ENCODE data around the gene S100B.
"Not testable (repeated sequence)": the region's sequence is repeated elsewhere in the genome, so short reads cannot be mapped to it uniquely, and the experiment has no call there.

The S100B gene

DNA sequence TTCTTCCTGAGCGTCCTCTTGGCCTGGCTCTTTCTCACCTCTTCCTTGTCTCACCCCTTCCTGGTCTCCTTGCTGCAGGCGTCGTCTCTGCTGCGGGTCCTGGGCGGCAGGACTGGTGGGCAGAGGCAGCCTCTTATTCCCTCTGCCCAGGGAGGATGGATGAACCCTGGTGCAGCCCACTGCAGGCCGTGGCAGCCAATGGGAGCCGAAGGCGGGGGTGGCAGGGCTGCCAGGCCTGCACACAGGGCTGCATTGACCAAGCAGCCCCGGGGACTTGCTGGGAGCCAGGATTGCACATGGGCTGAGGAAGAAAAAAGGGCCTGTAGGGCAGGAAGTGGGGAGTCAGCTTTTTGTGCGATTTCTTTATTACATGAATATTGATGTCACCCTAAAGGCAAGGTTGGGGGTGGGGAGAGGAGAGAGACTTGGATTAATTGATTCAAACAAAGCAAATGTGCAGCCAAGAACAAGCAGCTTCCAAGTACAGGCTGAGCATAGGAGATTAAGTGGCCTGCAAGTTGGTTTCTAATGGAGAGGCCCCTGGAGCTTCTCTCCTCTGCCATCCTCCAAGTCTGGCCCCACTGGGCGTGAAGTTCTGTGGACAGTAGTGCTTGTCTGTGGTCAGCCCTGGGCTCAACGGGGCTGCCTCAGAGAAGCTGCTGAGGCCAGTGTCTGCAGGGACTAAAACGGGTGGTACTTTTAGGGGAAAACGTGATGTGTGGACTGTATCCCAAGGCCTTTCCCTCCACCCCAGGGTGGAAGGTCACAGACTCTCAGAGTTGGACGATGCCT is at the start of gene S100B:
Gene S100B, minus strand, starts transcription at position 108 of the 792 bp plus-strand sequence. CDS start 2,667 bp downstream, outside the sequence.
- DNase-seq (ENCODE audit: low spot score), result peak; percentile 28

DNA sequence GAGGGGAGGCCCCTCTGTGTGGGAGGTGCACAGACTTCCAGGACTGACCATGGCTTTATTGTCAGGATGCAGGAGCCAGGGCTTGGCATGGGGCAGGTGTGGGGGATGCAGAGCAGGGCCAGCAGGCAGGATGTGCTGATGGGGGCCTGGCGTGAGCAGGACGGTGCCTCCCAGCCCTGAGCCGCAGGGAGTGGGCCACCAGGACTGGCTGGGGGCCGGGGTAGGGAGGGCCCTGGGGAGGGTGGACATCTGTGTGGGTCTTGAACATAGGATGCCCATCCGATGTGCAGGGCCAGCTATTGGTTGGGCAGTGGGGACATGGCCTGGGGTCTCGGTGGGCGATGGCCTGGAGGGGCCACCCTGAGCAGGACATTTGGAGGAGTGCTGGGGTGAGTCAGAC is 46.2 kb upstream of the S100B start:
- DNase-seq (ENCODE audit: low spot score), result no peak

DNA sequence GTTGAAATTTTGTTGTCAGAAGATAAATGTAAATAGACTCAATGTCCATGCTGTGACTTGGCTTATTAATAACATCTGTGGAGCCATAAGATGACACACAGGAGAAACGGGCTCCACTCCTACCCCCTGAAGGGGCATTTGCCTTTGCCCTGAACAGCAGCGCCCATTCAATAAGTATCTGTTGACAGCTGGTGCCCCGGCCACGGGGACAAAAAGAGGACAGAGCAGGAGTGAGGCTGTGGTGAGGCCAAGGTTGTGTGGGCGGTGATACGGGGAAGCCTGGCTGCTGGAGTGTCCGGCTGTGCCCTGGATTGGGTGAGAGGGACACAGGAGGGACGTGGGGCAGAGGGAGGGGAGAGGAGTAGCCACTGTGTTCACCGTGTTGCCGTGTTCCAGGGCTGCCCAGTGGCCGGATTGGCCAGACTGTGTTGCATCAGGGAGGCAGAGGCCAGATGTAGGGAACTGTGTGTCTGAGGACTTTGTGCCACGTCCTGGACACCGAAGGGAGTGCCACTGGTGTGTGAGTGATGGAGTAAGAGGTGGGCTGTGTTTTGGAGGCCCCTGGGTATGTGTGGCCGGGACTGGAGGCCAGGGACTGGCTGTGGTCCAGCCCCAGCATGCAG is 45.7 kb upstream of the S100B start:
- DNase-seq (ENCODE audit: low spot score), result no peak

DNA sequence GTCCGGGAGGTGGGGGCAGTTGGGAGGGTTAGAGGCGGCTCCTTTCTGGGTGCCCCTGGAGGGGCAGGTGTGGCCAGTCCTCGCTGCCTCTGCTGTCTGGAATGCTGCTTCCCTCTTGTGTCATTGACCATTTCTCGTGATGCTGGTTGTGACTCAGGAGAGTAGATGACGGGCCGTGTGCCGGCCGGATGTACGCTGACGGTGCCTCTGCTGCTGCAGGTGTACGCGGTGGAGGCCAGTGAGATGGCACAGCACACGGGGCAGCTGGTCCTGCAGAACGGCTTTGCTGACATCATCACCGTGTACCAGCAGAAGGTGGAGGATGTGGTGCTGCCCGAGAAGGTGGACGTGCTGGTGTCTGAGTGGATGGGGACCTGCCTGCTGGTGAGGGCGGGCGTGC is 44.5 kb upstream of the S100B start:
- DNase-seq (ENCODE audit: low spot score), result no peak

DNA sequence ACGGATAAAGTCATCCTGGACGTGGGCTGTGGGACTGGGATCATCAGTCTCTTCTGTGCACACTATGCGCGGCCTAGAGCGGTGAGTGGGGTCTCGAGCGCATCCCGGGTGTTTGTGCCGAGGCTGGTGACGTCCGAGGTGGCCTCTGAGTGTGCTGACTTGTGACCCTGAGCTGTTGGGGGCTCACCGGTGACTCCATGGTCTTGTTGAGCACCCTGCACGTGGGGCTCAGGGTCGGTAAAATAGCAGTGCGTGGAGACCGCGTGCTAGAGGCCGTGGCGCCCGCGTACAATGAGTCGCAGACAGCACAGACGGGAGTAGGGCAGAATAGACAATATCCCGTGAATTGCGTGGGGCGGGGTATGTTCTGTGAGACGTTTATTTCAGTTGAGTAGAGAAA is 43.7 kb upstream of the S100B start:
- DNase-seq (ENCODE audit: low spot score), result no peak

DNA sequence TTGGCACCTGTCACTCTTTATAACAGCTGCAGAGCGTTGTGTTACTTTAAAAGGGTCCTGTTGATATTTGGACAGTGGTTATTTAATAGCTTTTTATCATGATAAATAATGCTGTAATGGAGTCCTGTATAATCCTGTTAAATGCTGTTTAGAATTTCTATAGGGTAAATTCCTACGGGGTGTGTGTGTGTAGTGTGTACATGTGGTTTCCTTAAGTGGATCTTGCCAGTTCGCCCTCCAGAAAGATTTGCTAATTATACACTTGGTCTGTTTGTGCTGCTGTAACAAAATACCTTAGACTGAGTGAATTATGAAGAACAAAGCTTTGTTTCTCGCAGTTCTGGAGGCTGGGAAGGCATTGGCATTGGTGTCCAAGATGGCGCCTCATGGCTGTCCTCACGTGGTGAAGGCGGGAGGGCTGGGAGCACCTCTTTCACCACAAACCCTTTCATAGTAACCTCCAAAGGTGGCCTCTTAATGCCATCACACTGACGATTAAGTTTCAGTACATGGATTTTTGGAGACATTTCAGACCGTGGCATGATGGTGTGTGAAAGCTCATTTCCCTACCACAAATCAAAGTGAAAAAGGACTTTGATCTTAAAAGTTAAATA is 41.8 kb upstream of the S100B start:
- DNase-seq (ENCODE audit: low spot score), result no peak

DNA sequence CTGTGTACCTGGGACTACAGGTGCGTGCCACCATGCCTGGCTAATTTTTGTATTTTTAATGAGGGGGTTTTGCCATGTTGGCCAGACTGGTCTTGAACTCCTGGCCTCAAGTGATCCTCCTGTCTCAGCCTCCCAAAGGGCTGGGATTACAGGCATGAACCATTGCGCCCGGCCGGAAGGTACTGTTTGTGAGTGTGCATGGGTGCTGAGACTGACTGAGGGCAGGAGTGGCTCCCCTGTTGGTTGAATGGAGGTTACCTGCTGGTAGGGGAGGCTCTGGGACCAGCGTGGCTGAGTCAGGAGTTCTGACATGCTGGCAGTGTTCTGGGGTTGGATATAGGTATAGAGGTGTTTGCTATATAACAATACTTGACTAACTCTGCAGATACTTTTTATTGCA is 41.0 kb upstream of the S100B start:
- DNase-seq (ENCODE audit: low spot score), result no peak

DNA sequence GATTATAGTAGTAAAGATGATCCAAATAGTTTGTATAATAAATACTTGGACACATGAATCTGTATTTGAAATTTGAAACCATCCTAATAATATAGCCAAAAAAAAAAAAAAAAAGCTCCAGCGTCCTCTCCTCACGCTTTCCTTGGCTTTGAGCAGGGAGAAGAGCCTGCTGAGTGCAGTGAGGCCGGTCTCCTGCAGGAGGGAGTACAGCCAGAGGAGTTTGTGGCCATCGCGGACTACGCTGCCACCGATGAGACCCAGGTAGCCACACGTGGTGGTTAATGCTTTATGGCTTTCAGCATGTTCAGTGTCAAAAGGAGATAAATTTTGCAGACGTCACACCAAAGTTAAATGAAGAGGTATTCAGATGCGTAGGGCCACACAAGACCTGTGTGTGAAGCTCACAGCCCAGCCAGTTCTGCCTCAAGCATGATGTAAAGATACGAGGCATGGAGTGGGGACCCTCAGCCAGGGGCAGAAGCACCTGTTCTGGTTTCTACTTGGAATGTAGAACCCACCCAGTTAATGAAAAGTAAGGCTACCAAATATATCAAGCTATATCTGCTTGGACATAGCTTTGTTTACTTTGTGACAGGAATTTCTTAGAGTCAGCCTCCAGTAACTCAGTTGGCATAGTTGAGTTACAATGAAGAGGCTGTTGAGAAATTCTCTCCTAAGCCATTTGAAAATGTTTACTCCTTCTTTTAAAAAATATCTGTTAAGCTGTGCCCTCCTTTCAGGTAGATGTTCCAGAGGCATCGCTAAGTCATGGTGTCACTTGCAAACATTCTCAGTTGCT is 38.7 kb upstream of the S100B start:
- DNase-seq (ENCODE audit: low spot score), result no peak

DNA sequence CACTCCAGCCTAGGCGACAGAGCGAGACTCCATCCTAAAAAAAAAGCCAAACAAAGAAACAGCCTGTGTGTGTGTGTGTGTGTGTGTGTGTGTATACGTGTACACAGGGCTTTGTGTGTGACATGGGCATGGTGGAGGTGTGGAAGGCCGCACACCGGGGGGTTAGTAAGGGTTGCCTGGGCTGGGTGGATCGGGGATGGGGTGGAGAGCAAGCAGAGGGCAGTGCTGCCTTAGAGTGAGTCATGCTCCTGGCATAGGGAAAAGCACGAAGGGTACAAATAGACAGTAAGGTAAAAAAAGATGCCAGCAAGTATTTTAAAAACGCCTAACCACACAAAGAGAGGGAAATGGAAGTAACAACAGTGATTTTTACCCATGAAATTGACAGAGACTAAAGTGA is 36.8 kb upstream of the S100B start:
- DNase-seq (ENCODE audit: low spot score), result no peak

DNA sequence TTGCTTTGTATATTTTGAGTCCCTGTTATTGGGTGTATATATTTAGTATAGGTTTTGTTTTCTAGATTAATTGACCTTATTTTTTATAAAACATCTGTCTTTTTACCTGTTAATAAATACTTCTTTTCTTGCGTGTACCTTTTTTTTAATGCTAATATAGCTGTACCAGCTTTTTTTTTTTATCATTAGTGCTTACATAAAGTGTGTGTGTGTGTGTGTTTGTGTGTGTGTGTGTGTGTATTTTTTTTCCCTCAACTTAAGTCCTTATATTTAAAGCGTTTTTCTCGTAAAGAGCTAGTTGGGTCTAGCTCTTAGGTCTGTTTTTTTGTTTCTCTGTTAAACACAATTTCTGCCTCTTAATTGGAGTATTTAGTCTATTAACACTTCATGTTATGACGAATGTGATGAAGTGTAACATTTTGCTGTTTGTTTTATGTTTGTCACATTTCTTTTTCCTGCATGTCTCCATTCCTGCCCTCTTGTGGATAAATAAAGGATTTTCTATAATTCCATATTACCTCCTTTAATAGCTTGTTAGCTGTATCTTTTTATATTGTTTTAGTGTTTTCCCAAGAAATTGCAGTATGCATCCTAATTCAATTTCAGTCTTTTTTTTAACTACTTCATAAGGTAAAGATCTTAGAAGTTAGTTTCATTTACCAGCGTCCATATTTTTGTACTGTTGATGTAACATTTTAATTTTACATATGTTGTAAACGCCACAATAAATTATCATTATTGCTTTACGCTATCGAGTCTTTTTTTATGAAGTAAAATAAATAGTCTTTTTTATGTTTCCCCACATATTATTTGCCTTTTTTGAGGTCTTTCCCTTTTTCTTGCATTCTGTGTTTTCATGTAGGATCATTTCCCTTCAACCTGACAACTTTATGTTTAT is 34.9 kb upstream of the S100B start:
- DNase-seq (ENCODE audit: low spot score), result peak; percentile 17

DNA sequence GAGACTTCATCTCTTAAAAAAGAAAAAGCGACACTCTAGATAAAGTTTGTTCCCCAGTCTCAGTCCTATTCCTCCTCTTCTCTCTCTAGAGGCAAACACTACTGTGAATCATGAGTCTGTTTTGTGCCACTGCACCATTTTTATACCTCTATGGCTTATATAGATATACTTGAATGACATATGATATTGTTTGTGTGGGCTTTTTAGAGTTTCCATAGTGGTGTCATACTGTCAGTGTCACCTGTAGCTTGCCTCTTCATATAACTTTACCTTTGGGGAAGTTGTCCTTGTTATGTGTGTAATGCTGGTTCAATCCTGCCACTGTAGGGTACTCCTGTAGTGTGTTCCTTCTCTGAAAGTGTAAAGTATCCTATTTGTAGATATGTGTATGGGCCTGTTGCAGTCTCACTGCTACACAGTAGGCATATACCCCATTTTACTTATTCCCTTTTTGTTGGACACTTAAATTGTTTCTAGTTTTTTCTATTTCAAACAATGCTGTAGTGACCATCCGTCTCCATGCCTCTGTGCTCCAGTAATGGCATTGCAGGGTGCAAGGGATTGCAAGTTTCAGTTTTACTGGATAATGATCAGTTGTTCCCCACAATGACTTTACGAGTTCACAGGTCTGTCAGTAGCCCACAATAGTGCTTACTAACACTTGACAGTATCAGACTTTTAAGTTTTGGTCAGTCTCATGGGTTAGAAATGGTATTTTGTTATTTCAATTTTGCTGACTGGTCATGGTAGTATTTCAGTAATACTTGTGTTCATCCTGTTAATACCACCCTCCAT is 33.3 kb upstream of the S100B start:
- DNase-seq (ENCODE audit: low spot score), result no peak

DNA sequence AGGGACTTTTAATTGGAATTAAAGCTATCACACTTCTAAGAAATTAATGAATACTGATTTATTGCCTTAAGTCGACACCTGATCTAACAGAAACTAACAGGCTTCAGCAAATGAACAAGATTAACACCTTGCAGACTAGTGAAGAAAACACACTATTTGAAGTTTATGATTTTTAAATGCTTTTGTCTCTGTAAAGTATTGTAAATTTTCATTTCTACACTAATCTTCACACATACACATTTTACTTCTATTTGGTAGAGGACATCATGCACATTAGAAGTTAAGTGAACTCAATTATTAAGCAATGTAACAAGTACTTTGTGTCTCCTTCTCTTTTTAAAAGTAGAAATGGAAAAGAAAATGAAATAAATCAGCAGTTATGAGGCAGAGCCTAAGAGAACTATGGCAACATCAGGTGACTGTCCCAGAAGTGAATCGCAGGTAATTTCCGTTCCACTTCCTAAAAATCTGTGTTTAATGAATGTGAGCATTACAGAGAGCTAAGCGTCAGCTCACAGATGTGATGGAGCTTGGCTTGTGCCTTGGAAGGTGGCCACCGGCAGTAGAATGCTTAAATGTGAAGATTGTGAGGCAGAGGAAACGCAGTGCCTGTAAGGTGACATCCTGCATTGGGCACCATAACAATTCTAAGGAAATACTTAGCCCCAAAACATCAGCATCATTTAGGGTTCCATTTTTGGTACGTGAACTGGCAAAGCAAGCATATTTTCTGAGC is 31.8 kb upstream of the S100B start:
- DNase-seq (ENCODE audit: low spot score), result no peak

DNA sequence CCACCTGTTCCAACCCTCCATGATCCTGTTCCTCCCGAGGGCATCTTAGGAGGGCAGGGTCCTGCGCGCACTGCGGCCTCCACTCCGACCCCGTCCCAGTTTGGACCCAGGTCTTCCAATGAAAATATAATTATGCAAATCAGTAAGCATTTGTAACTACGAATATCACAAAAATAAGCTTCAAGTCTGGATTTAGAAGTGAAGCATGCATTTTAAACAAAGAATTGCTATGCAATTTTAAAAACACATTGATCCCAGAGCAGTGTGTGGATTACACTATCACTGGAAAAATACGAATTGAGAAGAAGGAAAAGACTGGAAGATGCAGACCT is 31.3 kb upstream of the S100B start:
- no peak for DNase-seq (ENCODE audit: low spot score)

DNA sequence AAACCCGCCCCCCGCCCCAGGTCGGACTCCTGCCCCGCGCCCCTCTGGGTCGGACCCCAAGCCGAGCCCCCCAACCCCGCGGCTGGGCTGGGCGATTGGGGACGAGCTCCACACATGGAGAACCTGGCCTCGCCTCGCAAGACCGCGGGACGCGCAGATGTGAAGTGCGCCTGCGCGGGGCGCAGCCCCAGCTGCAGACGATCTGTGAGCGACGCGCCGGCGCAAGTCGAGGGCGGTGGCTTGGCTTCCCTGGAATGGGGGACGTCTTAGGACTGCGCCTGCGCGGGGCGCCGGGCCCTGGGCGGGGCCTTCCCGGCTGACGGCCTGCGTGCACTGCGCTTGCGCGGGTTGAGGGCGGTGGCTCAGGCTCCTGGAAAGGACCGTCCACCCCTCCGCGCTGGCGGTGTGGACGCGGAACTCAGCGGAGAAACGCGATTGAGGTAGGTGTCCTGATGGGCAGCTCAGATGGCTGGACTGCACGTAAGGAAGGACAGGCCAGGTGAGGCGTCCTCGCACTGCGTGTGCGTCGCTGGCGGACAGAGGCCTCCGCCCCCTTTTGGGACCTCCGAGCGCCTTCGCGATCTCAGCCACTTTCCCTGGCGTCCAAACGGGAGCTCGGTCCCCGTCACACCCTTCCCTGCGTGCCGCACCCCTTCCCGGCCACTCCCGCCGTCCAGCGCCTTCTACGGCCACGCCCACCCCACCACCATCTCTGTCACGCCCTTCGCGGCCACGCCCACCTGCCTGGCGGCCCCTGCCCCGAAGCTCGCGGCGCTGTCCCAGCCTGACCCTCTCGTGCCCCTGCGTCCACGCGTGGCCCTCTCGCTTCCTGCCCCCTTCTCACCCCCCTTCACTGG is 30.7 kb upstream of the S100B start, which contains the start of gene PRMT2:
Gene PRMT2, plus strand, starts transcription at position 351 of the 857 bp plus-strand sequence. CDS start 1,278 bp downstream, outside the sequence.
- peak; percentile 96 for DNase-seq (ENCODE audit: low spot score)

DNA sequence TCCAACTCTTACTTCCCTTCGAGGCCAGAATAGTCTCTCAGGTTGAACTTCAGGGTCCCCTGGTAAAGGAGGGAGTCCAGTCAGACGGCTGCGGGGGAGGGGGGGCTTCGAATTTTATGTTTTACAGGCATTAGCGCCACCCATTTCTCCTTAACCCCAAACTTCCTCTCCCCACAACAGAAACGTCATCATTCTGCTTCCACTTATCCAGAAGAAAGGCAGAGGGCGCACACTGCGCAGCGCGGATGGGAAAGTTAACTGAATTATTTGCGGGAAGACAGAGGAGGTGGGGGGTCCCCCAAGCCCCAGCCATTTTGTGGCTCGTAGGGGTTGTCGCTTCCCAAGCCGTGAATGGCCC is 30.1 kb upstream of the S100B start:
- peak; percentile 79 for DNase-seq (ENCODE audit: low spot score)

DNA sequence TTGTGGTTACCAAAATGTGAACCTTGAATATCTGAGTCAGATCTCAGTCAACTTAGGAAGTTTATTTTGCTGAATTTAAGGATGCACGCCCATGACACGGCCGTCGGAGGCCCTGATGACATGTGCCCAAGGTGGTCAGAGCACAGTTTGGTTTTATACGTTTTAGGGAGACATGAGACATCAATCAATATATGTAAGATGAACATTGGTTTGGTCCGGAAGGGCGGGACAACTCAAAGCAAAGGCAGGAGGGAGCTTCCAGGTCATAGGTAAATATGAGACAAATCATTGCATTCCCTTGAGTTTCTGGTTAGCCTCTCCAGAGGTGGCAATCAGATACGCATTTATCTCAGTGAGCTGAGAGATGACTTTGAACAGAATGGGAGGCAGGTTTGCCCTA is 29.5 kb upstream of the S100B start:
- no peak for DNase-seq (ENCODE audit: low spot score)

DNA sequence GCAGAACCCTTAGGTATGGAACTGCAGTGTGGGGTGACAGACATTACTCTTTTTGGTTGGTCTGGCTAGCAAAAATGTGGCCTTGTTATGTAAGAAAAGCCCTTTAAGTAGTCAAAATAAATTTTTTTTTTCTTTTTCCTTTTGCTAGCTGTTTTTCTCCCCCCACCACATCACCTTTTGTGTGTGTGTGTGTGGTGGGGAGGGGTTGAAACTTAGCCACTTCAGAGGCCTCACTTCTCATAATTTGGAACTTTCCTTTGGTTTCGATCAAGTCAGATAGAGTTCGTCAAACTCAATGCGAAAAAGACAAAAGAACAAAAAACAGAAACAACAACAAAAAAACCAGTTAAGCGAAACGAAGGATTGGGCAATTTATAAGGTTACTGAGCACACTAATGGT is 28.7 kb upstream of the S100B start:
- DNase-seq (ENCODE audit: low spot score), result no peak

DNA sequence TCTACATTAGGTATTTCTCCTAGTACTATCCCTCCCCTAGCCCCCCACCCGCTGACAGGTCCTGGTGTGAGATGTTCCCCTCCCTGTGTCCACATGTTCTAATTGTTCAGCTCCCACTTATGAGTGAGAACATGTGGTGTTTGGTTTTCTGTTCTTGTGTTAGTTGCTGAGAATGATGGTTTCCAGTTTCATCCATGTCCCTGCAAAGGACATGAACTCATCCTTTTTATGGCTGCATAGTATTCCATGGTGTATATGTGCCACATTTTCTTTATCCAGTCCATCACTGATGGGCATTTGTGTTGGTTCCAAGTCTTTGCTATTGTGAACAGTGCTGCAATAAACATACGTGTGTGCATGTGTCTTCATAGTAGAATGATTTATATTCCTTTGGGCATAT is 26.0 kb upstream of the S100B start:
- not testable (repeated sequence) for DNase-seq (ENCODE audit: low spot score)

DNA sequence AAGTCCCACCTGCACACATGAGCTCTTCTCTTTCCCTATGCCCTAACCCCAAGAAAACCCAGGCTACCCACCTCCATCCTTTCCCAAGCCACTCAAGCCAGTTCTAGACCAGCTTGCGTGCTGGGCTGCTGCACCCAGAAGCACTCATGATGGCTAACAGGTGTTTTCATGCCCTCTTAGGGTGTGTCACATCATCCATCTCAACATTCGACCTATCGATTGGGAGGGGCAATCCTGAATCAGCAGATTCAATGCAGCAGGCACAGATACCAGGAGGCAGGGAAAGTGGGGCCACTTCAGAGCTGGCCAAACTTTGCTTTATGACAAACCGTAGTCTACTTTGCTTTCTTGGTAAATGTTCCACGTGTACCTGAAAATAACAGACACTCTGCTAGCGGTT is 24.0 kb upstream of the S100B start:
- no peak for DNase-seq (ENCODE audit: low spot score)
